OCI-M2 (cell line): ENCODE data around the gene TMEM108.

Experiments
- DNase-seq: peaks from one replicate; lab custom pipeline; 2025; ENCODE audit not compliant: unreplicated experiment; lab: John Stamatoyannopoulos, UW

Gene TMEM108

DNA sequence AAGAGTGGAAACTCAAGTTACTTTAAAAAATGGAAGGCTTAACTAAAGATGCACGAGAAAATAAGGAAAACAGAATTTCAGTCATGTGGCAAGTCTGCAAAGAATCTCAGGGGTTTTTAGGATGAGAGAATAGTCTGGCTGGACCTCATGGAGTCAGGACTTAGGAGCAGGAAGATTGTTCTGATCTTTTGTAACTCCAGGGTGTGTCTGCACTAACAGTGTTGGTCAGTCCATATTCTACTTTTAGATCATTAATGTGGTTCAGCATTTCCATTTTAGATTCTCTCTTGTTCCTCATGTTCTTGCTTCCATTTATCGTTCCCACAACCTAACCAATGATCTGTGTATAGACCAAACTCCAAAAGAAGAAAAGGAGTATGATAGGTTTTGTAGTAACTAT is 15.3 kb downstream of the TMEM108 start:
- DNase-seq, result no peak

DNA sequence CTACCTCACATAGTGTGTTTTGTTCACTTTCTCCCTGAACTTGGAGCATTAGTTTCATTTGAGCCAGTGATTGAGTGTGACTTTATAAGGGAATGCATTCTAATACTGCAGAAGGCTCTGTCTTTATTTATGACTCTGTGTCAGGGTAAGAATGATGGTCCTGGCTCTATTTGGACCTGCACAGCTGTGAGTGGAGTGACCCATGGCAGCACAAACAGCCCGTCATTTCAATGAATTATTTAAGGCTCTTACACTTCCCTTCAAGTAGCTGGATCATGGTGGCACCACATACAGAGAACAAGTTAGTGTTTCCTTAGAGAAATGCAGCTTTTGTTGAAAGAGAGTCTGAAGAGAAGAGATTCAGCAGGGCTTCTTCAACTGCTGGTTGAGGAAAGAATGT is 16.4 kb downstream of the TMEM108 start:
- no peak for DNase-seq

DNA sequence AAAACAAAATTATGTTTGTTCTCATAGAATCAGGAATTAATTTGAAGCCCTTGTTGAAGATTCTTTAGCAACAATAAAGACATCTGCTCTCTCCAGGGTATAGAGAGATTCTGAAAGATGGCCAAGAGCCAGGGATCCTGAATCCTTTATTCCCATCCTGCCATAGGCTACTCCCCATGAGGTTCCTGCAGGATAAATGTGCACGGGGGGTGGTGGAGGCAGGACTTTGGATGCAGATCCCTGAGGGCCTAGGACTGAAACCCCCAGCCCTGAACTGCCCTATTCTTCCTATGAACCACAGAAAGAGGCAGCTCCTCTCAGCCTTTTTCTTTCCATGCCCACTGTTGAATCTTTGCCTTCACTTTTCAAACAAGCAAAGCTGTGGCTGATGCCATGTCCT is 17.1 kb downstream of the TMEM108 start:
- DNase-seq, result no peak

DNA sequence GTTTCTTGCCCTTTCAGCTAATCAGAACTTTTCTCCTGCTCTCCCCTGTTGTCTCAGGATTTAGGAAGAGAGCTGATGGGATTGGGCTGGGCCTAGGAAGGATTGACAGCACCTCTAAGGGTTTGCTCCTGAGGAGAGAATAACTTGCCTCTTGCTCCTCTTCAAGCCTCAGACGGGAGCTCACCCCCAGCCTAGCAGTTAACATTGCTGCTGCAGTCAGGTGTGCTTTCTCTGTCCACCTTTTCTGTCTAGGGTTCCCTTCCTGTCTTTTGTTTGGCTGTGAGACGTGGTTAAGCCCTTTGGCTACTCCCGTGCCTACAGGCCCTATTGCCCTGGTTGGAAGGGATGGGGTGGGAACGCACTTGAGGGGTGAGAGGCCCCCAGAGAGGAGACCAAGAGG is 20.1 kb downstream of the TMEM108 start:
- DNase-seq, result no peak

DNA sequence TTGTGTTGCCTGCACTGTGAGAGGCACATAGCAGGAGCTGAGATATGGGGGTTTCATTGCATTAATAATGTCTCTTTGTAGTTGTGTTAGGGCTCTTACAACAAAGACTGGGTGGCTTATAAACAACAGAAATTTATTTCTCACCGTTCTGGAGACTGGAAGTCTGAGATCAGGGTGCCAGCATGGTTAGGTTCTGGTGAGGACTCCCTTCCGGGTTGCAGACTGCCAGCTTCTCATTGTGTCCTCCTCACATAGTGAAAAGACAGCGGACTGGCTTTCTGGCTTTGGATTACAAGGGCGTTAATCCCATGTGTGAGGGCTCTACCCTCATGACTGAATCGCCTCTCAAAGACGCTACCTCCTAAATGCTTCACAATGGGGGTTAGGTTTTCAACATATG is 20.6 kb downstream of the TMEM108 start:
- no peak for DNase-seq

DNA sequence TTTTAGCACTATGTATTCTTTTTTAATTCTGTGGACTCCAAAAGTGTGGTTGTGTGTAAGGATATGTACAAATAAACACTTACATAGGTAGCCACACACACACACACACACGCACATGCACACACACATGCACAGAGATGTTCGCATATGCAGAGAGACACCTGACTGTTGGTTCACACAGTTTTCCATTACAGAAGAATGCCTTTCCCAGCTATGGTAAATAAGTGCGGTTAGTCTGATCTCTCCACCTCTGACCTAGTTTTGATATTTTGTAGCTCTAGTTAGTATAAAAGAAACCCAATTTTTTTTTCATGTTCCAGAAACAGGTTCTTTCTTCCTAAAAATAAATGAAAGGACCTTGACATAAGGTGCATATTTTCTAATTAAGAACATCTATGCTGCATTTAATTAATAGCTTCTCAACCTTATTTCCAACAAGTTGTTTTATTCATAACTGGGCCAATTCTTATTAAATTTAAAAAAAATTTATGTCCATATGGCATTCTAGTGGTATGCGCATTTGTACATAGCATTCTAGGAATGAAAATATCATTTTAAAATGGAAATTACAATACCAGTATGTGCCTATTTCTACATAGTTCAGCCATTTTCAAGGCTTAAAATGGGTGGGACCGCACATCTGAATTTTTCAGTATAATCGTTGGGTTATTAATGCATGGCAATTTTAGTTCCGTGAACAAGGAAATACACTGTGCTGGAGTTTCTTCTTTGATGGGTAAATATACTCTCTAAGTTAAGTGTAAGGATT is 27.2 kb downstream of the TMEM108 start:
- DNase-seq, result no peak

DNA sequence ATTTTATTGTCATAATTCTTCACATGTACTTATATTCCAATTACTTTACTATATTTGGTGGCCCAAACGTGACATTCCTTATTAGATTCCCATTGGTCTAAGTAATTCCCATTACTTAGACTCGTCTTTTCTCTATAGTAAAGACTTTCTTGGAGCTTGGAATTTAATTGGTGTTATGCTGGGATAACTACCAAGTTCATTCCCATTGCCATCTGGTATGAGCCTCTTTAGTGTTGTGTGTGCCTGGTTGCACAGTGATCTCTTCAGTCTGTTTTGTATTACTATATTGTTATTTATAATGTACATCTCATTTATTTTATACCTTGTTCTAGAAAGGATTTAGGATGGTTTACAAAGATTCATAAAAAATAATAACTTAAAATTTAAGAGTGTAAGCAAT is 27.8 kb downstream of the TMEM108 start:
- no peak for DNase-seq

DNA sequence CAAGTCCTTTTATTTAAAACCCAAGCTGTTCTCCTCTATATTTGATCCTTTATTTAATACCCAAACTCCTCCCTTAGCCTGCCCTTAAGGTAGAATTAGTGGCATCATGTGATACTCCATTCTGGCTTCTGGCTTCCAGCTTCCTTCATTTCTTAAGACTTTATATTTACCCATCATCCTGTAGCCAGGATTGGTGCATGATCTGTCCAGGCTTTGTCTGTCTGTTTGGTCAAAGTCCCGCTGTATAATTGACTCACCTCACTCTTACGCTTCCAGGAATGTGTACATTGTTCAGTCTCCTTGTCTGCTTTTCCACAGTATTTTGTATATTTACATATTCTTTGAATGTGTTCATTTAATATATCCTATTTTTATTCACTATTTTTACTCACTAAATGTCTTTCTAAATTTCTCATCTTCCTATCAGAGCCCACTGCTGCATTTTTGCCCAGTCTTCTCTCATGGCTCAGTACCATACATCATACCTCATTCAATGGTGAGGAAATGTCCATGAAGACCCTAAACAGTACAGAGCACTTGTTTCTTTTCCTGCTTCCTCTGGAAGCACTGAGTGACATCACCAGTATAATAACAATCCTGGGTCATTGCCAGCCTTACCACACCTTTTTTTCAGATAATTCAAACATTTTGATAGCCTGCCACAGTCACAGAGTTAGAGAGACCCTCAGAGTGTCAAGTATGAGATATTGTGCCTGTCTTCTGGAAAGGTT is 31.5 kb downstream of the TMEM108 start:
- no peak for DNase-seq

DNA sequence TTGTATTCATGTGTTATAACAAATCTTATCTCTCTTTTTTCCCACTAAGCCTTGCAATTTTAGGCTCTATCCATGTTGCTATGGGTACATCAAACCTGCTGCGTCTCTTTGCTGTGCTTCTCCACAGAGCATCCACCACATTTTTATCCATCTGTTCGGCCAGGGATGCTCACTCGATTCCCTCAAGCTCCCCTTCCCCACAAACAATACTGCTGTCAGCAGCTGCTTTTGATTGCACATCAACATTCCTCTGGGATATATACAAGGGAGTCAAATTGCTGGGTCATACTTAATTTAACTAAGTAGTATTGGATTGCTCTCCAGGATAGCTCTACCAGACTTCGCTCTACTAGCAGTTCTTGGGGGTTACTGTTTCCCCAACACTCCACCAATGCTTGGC is 36.8 kb downstream of the TMEM108 start:
- no peak for DNase-seq

DNA sequence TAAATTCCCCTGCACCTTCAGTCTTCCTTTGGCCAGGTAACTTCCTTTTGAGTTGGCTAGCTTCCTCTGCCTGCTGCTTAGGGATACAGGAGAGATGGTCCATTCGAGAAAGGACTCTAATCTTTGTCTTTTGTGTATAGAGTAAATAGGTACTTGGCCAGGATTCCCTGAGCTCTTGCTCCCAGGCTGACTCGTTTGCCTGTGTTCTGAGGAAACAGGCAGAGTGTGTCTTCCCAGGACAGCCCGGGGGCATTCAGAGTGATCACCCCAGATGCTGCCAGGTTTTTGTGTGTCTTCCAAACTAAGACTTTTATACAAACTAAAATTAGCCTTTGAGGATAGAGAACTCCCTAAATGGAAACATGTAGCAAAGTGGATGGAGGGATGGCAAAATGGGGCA is 39.5 kb downstream of the TMEM108 start:
- no peak for DNase-seq

DNA sequence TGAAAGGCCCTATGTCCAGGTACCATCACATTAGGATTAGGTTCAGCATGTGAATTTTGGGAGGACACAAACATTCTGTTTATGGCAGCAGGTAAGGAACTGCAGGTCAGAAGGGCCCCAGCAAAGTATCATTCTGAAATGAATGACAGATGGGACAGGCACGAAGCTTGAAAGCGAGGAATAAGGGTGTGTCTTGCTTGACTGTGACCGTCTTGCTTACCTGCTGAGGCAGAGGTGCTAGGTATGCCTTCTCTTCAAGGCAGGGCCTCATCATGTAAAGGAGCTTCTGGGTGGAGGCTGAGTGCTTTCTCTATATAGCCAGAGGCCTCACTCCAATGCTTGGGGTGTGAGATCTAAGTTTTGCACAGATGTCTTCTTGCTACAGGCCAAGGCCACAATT is 41.4 kb downstream of the TMEM108 start:
- DNase-seq, result no peak

DNA sequence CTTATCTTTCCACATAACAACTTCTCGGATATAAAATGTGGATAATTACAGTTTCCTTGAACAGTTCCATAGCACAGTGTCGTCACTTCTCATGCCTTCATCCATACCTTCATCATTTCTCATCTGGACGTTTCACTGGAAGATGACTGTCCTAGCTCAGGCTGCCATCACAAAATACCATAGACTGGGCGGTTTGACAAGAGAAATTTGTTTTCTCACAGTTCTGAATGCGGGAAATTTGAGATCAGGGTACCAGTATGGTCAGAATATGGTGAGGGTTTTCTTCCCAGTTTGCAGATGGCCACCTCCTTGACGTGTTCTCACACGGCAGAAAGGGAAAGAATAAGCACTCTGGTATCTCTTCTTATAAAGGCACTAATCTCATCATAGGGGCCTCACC is 42.8 kb downstream of the TMEM108 start:
- DNase-seq, result no peak

DNA sequence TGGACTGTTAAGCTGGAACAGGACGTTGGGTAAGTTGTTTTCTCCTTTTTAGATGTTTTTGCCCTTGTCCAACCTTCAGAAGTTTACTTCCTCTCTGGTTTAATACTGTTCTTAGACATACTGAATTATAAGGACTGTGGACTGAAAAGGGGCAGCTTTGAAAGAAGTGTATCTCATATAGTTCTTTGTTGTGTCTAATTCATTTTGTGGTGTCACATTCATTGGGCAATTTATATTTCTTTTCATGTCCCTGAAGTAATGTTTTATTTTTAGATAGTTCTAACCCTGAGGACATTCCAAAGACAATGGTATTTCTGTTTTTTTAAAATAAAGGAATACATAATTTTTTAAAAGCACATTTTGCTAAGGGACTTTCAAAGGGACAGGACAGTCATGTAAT is 45.2 kb downstream of the TMEM108 start:
- no peak for DNase-seq

DNA sequence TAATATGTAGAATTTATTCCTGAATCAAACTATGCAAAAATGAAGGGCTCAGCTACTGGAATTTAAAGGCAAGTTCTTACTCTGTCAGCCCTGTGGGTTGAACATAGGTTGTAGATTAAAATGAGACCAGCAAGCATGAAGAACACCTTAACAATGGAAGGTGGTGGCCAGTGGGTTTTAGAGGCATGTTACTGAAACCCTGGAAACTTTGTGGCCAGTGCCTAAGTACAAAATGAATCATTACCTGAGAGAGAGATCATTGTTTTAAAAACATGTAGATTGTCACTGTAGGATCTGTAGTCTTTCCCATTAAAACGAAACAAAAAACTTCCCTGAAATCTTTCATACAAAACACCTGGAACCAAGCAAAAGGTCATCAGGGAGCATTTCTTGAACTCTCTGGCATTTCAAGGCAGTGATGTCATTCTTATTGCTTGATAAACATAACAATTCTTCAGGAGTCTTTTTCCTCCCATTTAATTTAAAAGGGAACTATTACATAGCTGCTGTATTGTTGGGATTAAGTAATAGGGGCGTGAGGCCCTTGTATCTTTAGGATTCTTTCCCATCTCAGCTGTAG is 51.8 kb downstream of the TMEM108 start:
- DNase-seq, result no peak

DNA sequence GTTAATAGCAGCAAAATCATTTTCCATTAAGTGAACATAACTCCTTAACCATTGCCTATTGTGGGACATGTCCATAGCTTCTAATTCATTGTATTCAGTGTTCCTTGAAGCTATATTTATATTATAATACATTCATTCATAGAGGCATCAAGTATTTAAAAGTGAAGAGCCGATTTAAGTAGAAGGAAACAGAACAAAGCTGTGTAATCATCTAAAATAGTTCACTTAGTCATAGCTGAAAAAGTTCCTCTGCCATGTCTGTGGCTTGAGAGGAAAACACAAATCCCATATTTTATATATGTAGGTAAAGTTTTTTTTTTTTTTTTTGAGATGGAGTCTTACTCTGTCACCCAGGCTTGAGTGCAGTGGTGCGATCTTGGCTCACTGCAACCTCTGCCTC is 54.5 kb downstream of the TMEM108 start:
- DNase-seq, result no peak

DNA sequence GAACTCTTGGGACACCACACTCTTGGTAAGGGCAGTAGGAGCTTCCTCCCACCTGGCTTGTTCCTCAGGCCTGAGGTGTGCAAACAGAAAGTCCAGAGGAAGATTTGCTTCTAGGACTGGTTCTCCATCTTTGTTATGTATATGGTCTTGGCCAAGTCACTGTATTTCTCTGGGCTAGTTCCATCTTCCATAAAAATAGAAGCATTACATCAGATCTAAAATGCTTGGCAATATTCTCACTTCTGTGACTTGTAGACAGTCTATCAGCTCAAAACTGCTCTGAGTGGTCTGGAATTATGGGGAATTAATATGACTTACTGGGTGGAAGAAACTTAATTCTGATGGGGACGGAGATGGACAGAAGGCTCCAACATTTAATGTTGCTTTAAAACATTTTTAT is 55.2 kb downstream of the TMEM108 start:
- DNase-seq, result no peak

DNA sequence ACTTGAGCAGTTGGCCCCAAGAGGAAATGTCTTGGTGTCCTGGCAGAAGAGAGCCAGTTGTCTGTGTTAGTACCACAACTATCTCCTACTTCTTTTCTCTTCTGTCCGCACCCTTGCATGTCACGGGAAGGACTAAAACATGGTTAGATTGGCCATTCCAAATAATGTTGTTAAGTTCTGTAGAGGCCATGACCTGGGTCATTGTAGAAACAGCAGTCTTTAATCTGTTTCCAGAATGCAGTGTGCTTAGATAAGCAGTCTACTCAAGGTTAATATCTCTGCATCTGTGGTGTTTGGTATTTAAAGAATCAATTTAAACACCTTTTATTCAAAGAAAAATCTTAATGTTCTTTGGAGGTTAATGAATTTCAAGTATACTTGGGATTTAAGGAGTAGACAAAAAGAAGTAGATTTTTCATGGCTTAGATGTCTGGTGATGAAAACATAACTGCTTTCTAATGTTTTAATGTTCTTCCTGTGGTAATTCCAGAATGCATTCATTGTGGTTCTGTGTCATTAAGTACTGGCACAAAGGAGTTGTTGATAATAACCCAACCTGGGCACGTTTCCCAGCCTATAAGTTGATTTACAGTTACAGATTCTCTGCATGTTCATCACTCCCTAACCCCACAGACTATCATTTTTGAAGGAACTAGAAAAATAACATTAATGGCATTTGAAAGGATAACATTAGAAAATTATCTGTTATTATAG is 58.9 kb downstream of the TMEM108 start:
- DNase-seq, result no peak

DNA sequence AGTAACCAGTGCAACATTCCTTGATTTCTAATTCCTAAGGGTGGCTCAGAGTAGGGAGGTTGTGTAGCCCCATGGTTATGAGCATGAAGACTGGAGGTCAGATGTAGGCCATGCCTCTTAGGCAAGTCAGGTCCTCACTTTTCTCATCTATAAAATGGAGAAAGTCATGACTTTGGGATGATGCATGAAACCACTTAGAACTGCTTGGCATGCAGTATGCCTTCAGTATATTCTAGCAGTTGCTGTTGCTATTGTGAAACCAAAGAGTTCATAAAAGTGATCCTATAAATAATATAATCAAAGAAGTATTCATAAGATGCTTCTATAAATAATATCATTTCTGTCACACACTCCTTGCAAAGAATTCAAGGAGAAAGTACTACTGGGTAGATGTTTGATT is 65.5 kb downstream of the TMEM108 start:
- no peak for DNase-seq

DNA sequence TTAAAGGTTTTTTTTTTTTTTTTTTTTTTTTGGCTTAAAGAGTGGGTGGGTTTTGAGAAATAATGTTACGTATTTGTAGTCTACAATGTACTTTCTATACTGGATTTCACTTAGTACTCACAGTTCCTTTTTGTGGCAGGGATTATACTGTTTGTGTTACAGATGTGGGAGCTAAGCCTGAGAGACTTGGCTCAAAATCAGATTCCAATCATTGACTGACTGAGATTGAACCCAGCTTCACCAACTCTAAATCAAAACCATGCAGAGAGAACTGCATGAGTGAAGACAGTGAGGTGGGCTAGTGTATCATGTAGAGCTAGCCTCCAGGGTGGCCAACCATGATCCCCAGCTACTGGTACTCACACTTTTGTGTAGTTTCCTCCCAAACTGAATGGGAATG is 68.0 kb downstream of the TMEM108 start:
- no peak for DNase-seq

DNA sequence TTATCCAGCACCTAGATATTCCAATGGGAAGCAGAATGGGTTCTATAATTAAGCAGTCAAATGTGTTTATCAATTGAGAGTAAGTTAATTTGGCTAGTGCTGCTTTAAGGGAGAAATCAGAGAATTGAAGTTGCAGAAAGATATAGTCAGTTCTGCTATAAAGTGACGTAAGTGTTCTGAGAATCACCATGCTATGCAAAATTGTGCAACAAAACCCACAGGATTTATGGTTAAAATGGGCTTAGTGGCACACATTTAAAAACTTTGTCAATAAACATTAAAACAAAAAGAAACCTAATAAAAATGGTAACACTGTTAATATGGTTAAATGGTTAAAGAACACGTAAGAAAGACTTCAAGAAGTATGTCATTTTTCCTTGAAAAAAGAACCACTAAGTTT is 74.5 kb downstream of the TMEM108 start:
- DNase-seq, result no peak

DNA sequence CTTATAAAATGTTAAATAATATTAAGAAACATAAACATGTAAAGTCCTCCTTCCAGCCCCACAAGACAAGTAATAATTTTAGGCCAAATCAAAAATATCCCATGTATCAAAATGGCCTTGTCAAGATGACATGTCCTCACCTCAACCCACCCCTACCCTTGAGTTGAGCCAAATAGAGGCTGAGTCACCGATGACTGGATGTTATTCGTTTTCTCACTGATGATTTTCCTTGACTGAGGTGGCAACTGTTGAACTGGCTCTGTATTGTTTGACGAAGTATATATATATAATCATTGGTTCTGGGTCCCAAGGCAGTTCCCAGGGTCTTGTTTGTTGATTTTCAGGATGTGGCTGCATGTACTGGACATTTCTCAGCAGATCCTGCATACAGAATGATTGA is 75.3 kb downstream of the TMEM108 start:
- DNase-seq, result no peak
